Cardiac muscle cell (in vitro differentiated cells and primary cell): ENCODE data around the gene KCTD12. TPM values are rescaled to one million over a fixed set of nuclear protein-coding genes. Genes with fewer than 3 reads are reported as not detected.

Experiments
- DNase-seq, 2 donors: peaks; one replicate each; pipeline versions ENCODE4 v3.0.0 to v3.0.0-alpha.2; 2010 to 2017; ENCODE audit warnings: low read depth in 1 of 2, low spot score in 1 of 2
- H3K27ac ChIP-seq: fragments of 200-600 bp; sonication (generic); 2 replicates; pipeline ENCODE4 v1.5.1; 2016
- H3K27me3 ChIP-seq: fragments of 200-600 bp; sonication (generic); 2 replicates; pipeline ENCODE4 v1.6.0; 2016; ENCODE audit warnings: control low read depth
- H3K36me3 ChIP-seq: fragments of 200-600 bp; sonication (generic); 2 replicates; pipeline ENCODE4 v1.5.1; 2016; ENCODE audit warnings: control low read depth
- H3K4me1 ChIP-seq: fragments of 200-600 bp; sonication (generic); 2 replicates; pipeline ENCODE4 v1.8.1; 2017; ENCODE audit warnings: low read depth, mild to moderate bottlenecking, mixed run types
- H3K4me3 ChIP-seq: fragments of 200-600 bp; sonication (generic); 2 replicates; pipeline ENCODE4 v1.5.1; 2016; ENCODE audit warnings: mild to moderate bottlenecking
- H3K9me3 ChIP-seq: fragments of 200-600 bp; sonication (generic); 2 replicates; pipeline ENCODE4 v1.5.1; 2017; ENCODE audit warnings: low read depth, mild to moderate bottlenecking, control low read depth
- polyA plus RNA-seq: library from polyadenylated mRNA; unstranded; fragments of >200 nt; fragmentation: Nextera tagmentation; extraction: Ambion mirVana; gene quantifications from 2 replicates; pipeline ENCODE4 v1.2.1, GENCODE V29; 2016
- total RNA-seq: library from RNA; depleted of rRNA; stranded (reverse); fragments of >200 nt; gene quantifications from 2 replicates; pipeline ENCODE4 v1.2.3, GENCODE V29; 2016
- TF ChIP-seq, protein P1 (sequence below): IDR thresholded peaks from 2 replicates; pipeline ENCODE4 v1.5.1; 2012; ENCODE audit warnings: low read depth, mild to moderate bottlenecking, low read length

Gene KCTD12
- total and polyA plus RNA-seq, 2 experiments from 2014 or later: 40.0 to 242 TPM

DNA sequence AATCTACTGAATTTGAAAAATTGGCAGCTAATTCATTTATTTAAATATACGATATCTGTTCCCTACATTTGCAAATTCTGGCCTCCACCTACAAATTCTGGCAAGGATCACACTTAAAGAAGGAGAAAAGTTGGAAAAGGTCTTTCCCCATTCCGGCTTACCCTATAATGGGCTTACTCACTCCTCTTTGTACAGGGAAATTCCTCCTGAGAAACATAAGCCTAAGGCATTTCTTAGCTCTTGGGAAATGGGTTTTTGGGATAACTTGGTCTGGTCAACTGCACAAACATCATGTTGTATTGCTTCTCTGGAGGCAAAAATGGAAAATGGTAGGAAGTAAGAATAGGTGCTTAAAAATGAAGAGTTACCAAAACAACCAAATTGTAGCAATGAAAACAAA, 25.5 kb downstream of the KCTD12 start:
- no peaks in the 10 kb centered on the region for H3K36me3 ChIP-seq
- TF ChIP-seq, protein P1, sequence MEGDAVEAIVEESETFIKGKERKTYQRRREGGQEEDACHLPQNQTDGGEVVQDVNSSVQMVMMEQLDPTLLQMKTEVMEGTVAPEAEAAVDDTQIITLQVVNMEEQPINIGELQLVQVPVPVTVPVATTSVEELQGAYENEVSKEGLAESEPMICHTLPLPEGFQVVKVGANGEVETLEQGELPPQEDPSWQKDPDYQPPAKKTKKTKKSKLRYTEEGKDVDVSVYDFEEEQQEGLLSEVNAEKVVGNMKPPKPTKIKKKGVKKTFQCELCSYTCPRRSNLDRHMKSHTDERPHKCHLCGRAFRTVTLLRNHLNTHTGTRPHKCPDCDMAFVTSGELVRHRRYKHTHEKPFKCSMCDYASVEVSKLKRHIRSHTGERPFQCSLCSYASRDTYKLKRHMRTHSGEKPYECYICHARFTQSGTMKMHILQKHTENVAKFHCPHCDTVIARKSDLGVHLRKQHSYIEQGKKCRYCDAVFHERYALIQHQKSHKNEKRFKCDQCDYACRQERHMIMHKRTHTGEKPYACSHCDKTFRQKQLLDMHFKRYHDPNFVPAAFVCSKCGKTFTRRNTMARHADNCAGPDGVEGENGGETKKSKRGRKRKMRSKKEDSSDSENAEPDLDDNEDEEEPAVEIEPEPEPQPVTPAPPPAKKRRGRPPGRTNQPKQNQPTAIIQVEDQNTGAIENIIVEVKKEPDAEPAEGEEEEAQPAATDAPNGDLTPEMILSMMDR: no peak
- H3K4me1 ChIP-seq: peaks cover 30% of the 10 kb centered on the region
- no peak overlapping the region for H3K27ac ChIP-seq
- no peak overlapping the region for H3K4me3 ChIP-seq
- no peaks in the 10 kb centered on the region for H3K9me3 ChIP-seq
- H3K27me3 ChIP-seq: no peaks in the 10 kb centered on the region
- DNase-seq: no peak

DNA sequence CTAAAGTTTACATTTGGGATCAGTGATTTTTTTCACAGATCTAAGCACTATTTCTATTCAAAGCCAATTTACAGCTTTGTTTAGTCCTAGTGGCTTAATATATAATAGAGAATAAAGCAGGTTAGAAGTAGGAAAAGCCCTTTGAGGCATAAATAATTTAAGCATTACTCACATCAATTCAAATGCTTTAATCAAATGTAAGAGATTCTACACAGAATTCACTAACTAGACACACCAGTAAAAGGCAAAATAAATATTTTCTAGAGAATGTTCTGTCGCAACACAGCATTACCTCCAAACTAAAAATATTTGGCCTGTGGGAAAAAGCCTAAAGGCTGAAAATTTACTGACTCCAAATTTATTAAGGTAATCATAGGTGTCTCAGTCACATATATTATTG, 31.3 kb downstream of the KCTD12 start:
- Histone ChIP-seq H3K9me3 (no peaks in the 10 kb centered on the region), H3K27me3 (no peaks in the 10 kb centered on the region), H3K36me3 (no peaks in the 10 kb centered on the region), H3K4me3 (no peak overlapping the region), H3K4me1 (peaks cover 21% of the 10 kb centered on the region), H3K27ac (peak overlapping the region; percentile 79)
- TF ChIP-seq, protein P1: no peak
- no peak for DNase-seq

DNA sequence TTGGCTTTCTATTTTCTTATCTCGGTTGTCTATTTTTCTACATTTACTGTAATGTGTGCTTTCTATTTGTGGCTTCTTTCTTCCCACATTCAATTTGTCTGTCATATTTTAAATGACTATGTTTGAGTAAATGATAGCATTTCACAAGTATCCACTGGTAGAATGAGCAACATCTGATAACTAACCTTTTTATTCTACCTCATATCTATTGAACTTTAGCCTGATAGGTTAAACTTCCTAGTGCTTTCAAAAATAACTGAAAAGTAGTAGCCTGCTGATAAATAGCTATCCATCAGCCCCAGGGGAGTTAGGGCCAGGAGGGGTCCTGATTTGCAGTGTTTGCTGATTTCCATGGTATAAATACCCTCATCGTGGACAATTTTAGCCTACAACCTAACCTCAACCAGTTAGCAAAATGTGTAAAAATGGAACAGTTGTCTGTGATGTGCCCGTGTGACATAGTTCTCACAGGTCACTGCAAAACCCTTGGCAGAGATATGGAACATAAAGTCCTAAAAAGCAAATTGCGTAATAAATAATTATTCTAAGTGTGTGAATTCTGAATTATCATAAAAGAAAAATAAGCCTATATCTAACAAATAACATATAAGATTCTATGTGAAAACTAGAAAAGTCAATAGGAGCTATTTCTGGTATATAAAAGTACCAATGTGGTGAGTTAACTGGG, 32.1 kb downstream of the KCTD12 start:
- TF ChIP-seq, protein P1: no peak
- no peaks in the 10 kb centered on the region for H3K9me3 ChIP-seq
- no peak overlapping the region for H3K4me3 ChIP-seq
- peak overlapping the region; percentile 79 for H3K27ac ChIP-seq
- peaks cover 21% of the 10 kb centered on the region for H3K4me1 ChIP-seq
- H3K36me3 ChIP-seq: no peaks in the 10 kb centered on the region
- no peak for DNase-seq
- H3K27me3 ChIP-seq: no peaks in the 10 kb centered on the region

DNA sequence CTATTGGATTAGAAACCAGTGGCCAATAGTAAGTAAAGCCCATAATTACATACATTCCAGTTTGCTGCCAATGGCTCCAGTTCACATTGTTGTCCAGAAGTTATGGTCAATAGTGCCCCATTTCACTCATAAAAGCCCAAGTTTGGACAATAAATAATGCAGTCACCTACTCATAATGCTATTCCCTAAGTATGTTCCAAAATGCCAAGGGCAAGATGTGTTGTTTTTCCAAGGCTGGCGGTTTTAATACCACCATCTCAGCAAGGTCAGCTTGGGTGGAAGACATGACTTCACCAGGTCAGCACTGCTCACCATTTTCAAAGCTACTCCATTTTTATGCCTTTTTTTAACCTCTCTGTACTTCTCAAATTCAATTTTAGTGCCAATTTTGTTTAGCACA, 32.7 kb downstream of the KCTD12 start:
- TF ChIP-seq, protein P1: no peak
- H3K36me3 ChIP-seq: no peaks in the 10 kb centered on the region
- no peak overlapping the region for H3K4me3 ChIP-seq
- H3K27me3 ChIP-seq: no peaks in the 10 kb centered on the region
- H3K27ac ChIP-seq: peak overlapping the region; percentile 79
- H3K9me3 ChIP-seq: no peaks in the 10 kb centered on the region
- H3K4me1 ChIP-seq: peaks cover 21% of the 10 kb centered on the region
- no peak for DNase-seq

DNA sequence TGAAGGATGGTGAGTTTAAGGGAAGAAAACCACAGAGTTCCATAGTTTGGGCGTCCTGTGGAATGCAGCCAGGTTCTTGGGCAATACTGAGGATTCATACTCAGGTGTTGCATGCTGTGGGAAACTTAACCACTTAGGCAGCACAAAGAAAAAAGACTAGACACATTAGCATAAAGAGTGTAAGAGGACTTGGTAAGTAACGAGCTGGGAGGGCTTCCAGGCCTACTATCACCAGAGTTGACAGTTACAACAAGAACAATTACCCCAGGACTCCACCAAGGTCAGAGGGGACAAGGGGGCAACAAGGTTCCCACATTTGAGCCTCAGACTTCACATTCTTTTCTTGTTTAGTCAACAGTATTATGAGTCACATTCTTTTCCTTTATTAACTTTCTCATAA, 33.2 kb downstream of the KCTD12 start:
- Histone ChIP-seq H3K36me3 (no peaks in the 10 kb centered on the region), H3K4me3 (no peak overlapping the region), H3K27me3 (no peaks in the 10 kb centered on the region), H3K9me3 (no peaks in the 10 kb centered on the region), H3K27ac (peak overlapping the region; percentile 79), H3K4me1 (peaks cover 21% of the 10 kb centered on the region)
- peak; percentile 60 to 63 for DNase-seq
- TF ChIP-seq, protein P1: no peak

DNA sequence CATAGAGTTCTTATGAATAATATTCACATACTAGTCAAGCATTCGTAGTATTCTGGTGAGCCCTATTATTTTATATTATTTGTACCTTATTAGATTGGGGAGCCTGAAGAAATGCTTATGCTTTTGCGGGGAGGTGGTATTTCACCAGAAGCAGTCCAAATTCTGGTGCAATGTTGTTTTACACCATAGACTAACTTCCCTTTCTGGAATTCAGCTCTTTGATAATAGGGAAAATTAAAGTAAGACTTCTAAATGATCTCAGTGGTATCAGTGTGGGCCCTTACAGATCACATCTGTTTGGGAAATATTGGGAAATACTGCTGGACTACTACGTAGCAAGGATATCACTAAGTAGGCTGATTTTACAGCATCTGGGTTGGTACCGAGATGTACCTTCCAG, 34.2 kb downstream of the KCTD12 start:
- TF ChIP-seq, protein P1: no peak
- no peak overlapping the region for H3K27ac ChIP-seq
- no peak for DNase-seq
- peaks cover 21% of the 10 kb centered on the region for H3K4me1 ChIP-seq
- H3K27me3 ChIP-seq: no peaks in the 10 kb centered on the region
- H3K4me3 ChIP-seq: no peak overlapping the region
- no peaks in the 10 kb centered on the region for H3K9me3 ChIP-seq
- no peaks in the 10 kb centered on the region for H3K36me3 ChIP-seq
